AG10803 (cell line): Measurements from ENCODE around the gene PRR5L.

Experiments used
- DNase-seq: peaks from one replicate; pipeline ENCODE4 v3.0.0; 2010; ENCODE audit warnings: low read depth
- H3K4me3 ChIP-seq: 2 replicates; pipeline ENCODE4 v1.5.1; 2011; ENCODE audit warnings: mild to moderate bottlenecking, low read length, control low read depth
- TF ChIP-seq, protein P1 (sequence below): conservative IDR thresholded peaks from 2 replicates; pipeline ENCODE4 v1.5.1; 2011; ENCODE audit warnings: mild to moderate bottlenecking, low read length, control low read depth, inconsistent platforms

Gene PRR5L

DNA sequence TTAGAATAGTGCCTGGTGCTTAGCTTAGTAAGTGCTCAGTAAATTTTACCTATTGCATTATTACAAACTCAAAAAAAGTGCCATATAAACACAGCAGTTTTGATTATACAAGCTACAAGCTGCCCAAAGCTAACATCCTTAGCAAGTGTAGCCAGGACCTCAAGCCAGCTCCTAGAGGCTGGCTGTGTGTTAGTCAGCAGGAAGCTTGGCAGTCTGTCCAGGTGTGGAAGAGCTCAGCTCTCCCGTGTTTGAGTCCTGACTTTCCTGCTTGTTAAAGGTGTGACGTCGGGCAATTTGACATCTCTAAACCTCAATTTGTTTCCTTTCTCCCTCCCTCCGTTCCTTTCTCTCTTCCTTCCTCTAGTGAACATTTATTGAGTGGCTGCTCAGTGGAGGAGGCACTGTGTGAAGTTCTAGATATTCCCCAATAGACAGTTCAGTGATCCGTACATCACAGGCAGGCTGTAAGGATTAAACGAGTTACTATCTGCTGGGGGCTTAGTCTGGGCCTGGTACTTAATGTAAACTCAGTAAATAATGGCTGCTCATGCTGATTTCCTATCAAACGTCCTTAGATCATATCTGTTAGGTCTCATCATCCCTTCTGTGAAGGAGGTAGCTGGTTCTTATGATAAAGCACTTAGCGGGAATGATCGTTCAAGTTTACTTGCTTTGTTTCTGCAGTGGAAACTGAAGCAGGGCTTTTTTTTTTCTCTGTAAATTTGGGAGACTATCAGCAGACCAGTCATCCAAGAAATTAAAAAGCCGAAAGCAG is 68.7 kb downstream of the PRR5L start:
- H3K4me3 ChIP-seq: no peak overlapping the region
- TF ChIP-seq, protein P1, sequence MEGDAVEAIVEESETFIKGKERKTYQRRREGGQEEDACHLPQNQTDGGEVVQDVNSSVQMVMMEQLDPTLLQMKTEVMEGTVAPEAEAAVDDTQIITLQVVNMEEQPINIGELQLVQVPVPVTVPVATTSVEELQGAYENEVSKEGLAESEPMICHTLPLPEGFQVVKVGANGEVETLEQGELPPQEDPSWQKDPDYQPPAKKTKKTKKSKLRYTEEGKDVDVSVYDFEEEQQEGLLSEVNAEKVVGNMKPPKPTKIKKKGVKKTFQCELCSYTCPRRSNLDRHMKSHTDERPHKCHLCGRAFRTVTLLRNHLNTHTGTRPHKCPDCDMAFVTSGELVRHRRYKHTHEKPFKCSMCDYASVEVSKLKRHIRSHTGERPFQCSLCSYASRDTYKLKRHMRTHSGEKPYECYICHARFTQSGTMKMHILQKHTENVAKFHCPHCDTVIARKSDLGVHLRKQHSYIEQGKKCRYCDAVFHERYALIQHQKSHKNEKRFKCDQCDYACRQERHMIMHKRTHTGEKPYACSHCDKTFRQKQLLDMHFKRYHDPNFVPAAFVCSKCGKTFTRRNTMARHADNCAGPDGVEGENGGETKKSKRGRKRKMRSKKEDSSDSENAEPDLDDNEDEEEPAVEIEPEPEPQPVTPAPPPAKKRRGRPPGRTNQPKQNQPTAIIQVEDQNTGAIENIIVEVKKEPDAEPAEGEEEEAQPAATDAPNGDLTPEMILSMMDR: no peak
- no peak for DNase-seq

DNA sequence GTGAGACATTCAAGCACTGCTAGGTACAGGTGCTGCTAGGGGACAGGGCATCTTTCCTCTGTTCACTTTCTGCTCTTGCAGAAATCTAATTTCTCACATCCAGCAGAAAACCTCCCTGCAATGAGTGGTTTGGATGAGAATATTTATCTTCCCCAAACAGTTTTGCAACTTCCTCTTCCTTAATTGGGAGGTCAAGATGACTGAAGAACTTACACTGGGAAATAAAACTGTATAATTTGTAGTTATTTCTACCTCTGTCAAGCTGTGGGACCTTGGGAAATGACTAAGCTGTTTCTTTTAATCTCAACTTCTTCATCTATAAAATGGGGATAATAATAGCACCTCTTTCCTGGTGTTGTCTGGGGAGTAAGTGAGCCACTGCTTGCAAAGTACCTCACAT is 69.8 kb downstream of the PRR5L start:
- DNase-seq: peak; percentile 60
- no peak overlapping the region for H3K4me3 ChIP-seq
- TF ChIP-seq, protein P1: no peak

DNA sequence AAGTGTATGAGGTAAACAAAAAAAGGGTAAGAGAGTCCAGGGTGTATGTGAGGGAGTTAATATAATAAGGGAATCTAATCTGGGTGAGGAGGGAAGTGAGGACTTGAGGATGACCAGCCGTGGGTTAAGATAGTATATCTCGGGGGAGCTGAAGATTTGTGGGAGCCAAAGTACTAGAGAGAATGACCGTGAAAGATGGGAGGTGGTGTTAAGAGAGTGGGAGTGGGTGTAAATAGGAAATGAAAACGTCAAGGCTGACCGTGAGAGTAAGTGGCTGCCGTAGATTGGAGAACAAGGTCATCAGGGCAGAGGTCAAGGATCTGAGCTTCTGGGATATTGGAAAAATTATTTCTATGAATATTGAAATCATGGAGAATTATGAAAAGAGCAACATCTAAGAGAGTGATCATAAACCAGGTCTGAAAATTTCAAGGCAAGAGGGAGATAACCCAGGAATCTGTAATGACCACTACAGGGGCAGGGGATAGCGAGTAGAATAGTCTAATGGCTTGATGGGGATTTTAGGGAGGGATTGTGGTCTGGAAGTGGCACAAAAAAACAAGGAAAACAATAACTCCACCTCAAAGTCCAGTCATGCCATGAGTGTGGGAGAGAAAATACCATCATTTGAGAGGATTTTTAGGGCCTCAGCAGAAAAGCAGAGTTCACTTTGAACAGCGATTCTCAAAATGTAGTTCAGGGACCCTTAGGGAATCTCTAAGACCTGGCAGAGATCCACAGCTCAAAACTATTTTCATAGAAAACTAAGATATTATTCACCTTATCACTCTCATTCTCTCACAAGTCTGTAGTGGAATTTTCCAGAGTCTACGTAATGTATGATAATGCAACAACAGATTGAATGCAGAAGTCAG is 72.0 kb downstream of the PRR5L start:
- TF ChIP-seq, protein P1: no peak
- no peak overlapping the region for H3K4me3 ChIP-seq
- no peak for DNase-seq

DNA sequence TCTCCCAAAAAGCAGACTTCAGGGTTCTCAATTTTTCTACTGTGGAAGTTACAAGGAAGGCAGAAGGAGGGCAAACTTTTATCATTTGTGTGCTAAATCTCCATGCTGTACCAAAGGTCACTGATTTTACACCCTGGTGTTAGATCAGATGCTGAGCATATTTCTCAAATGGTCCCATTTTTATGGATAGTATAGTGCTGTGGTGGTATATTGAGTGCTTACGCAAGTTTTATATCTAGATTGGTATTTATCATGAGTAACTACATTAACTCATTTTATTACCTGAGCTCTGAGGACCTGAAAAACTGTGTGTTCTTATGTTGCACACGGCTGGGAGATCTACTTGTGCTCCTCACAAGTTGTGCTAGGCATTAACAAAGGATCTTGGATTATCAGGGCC is 75.1 kb downstream of the PRR5L start:
- TF ChIP-seq, protein P1: no peak
- no peak for DNase-seq
- H3K4me3 ChIP-seq: no peak overlapping the region

DNA sequence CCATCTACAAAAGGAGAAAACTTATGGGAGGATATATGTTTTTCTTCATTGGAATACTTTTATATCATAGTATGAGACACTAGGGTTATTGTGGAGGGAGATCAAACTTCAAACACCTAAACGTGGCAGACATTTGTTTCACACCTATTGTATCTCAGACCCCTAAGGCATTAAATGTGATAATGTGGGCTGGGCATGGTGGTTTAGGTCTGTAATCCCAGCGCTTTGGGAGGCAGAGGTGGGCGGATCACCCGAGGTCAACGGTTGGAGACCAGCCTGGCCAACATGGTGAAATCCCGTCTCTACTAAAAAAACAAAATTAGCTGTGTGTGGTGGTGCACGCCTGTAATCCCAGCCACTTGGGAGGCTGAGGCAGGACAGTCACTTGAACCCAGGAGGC is 75.5 kb downstream of the PRR5L start:
- H3K4me3 ChIP-seq: no peak overlapping the region
- TF ChIP-seq, protein P1: no peak
- DNase-seq: no peak

DNA sequence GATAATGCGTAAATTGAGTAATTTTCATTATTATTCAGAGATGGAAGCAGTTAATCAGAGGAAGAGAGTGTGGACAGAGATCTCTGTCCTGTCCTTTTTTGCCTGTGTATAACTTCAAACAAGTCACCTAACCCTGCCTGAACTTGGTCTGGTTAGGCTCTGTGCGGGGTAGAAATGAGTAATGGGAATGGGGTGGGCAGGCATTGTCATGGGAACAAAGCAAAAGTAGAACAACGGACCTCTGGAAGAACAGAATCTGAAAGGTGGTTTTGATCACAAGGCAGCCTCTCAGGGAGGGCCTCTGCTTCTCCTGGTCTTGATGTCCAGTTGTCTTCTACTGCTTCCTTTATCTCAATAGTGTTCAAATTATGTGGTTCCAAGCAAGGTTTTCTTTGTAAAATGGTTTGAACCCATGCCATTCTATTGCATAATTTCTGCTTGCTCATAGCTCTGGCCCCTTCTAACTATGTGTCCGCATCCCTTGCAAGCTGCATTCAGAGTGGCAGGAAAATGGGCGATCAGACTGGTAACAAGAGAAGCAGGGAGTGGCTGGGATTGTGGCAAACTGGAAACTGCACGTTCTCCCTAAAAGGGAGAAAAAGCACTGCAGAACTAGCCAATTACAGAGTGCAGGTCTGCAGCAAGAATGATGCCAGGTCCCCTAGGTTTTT is 76.1 kb downstream of the PRR5L start:
- H3K4me3 ChIP-seq: no peak overlapping the region
- TF ChIP-seq, protein P1: no peak
- DNase-seq: peak; percentile 90
